Cardiac fibroblast (primary cell): ENCODE results near the gene UBQLN1.
A peak's percentile ranks its signal among the peaks of the same experiment; 100 is the strongest.
"Not testable (repeated sequence)": the region's sequence is repeated elsewhere in the genome, so short reads cannot be mapped to it uniquely, and the experiment has no call there.

Experiments used
- DNase-seq, 2 donors: peaks; one replicate each; pipeline versions ENCODE4 v3.0.0 to v3.0.0-alpha.2; 2010; ENCODE audit warnings: low read depth in 2 of 2
- H3K4me3 ChIP-seq, 2 donors: replicated peaks in 1 of 2; 1 replicate in 1 of 2; 2 replicates in 1 of 2; pipeline ENCODE4 v1.5.1; 2011; ENCODE audit warnings: low read depth in 2 of 2, low read length in 2 of 2, mild to moderate bottlenecking in 2 of 2, moderate library complexity in 1 of 2
- CTCF ChIP-seq: IDR thresholded peaks from one replicate; pipeline ENCODE4 v1.5.1; 2011; ENCODE audit warnings: low read depth, mild to moderate bottlenecking, low read length, inconsistent platforms

UBQLN1 gene

GRCh38 chr9:83707768-83708514 is at the start of gene UBQLN1:
UBQLN1 (minus strand) TSS chr9:83707958; CDS start chr9:83707679, 279 bp downstream.
- H3K4me3 ChIP-seq, result peak within 1 kb of the TSS; percentile 84 to 90
- no peak for TF ChIP-seq CTCF
- DNase-seq, result peak; percentile 95 to 96

- no peak for TF ChIP-seq CTCF
- no peak for DNase-seq
- no peak overlapping the region for H3K4me3 ChIP-seq
These were observed 46.7 kb upstream of the UBQLN1 start for GRCh38 chr9:83754383-83754977.

GRCh38 chr9:83749706-83750105 is 41.9 kb upstream of the UBQLN1 start:
- H3K4me3 ChIP-seq, result no peak overlapping the region
- TF ChIP-seq CTCF, result no peak
- DNase-seq, result no peak

- no peak for DNase-seq
- H3K4me3 ChIP-seq, result no peak overlapping the region
- no peak for TF ChIP-seq CTCF
These were observed 36.4 kb upstream of the UBQLN1 start for GRCh38 chr9:83744206-83744605.

GRCh38 chr9:83733739-83734138 is 26.0 kb upstream of the UBQLN1 start:
- no peak overlapping the region for H3K4me3 ChIP-seq
- no peak for TF ChIP-seq CTCF
- no peak for DNase-seq

GRCh38 chr9:83728591-83729368 is 21.0 kb upstream of the UBQLN1 start:
- H3K4me3 ChIP-seq, DNase-seq: not testable (repeated sequence)

GRCh38 chr9:83724436-83724835 is 16.7 kb upstream of the UBQLN1 start:
- no peak overlapping the region for H3K4me3 ChIP-seq
- no peak for TF ChIP-seq CTCF
- no peak for DNase-seq
